Effector memory CD4-positive, alpha-beta T cell (primary cell): Measurements from ENCODE around the gene DIP2C.

Experiments used
- DNase-seq, 3 donors: peaks; one replicate each; pipeline ENCODE4 v3.0.0-alpha.2; 2020
- H3K27ac ChIP-seq: 2 replicates; pipeline ENCODE4 v1.7.0; 2013; ENCODE audit warnings: mild to moderate bottlenecking, low read length, moderate library complexity; ENCODE audit not compliant: insufficient read depth, poor library complexity, severe bottlenecking
- H3K27me3 ChIP-seq: replicated peaks from 2 replicates; pipeline ENCODE4 v1.7.0; 2013; ENCODE audit warnings: mild to moderate bottlenecking, low read length; ENCODE audit not compliant: insufficient read depth, control insufficient read depth, poor library complexity, severe bottlenecking
- H3K36me3 ChIP-seq: 2 replicates; pipeline ENCODE4 v1.7.0; 2013; ENCODE audit warnings: mild to moderate bottlenecking, low read length, moderate library complexity; ENCODE audit not compliant: control insufficient read depth, insufficient read depth
- H3K4me1 ChIP-seq: 2 replicates; pipeline ENCODE4 v1.7.0; 2013; ENCODE audit warnings: low read length, mild to moderate bottlenecking; ENCODE audit not compliant: control insufficient read depth, insufficient read depth, poor library complexity, severe bottlenecking
- H3K4me3 ChIP-seq: 2 replicates; pipeline ENCODE4 v1.7.0; 2013; ENCODE audit warnings: low read length, low read depth, mild to moderate bottlenecking; ENCODE audit not compliant: insufficient read depth, poor library complexity, severe bottlenecking
- H3K9me3 ChIP-seq: 2 replicates; pipeline ENCODE4 v1.7.0; 2013; ENCODE audit warnings: mild to moderate bottlenecking, low read length, moderate library complexity; ENCODE audit not compliant: control insufficient read depth

DIP2C gene

DNA sequence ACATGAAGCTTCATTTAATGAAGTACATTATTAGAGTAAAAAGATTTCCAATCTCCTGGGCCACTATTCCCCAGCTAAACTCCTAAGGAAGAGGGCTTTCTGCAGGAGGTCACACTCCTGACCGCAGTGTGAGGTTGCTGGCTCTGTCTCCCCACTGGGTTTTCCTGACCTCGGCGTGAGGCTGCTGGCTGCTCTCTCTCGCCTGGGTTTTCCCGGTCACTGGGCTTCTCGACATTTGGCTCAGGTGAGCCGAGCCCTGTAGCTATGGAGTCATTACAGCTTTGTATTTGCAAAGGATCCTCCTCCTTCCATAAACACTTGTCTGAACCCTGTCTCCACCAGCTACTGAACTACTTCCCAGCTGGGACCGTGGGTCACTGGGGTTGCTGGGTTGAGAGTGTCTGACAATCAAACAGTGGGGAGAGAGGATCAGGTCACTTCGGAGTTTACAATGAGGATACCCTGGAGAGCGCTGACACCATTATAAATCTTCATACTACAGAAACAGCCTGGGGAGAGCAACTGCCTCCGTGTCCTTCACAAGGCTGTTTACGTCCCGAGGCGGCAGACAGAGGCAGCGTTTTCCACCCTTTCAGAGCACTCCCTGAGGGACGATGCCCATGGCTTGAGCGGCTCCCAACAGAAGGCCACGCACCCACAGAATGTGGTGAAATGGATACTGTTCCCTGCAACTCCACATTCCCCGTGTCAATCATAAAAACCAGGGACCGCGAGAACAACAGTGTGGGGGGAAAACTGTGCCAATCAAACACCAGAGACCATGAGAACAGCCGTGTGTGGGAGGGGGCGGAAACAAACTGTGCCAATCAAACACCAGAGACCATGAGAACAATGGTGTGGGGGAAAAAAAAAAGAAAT, 328.0 kb downstream of the DIP2C start:
- Histone ChIP-seq H3K4me1 (no peaks in the 10 kb centered on the region), H3K4me3 (no peak overlapping the region), H3K9me3 (no peaks in the 10 kb centered on the region), H3K36me3 (no peaks in the 10 kb centered on the region), H3K27me3 (no peaks in the 10 kb centered on the region), H3K27ac (no peak overlapping the region)
- no peak for DNase-seq

DNA sequence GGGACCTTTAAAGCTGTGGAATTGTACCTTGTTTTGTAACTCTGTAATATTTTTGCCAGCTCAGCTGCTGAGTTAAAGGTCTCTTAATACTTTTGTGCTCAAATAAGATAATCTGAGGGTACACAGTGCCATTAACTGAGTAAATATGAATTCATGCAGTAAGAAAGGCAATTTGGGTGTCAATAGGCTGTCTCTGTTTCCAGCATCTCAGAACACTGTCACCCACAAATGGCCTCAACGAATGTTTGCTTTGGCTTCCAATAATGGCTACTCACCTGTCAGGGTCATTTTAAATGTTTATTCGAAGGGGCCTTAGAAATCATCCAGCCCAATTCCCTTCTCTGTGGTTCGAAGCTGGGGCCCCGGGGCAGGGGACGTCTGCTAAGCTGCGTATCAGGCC, 328.8 kb downstream of the DIP2C start:
- Histone ChIP-seq H3K9me3 (no peaks in the 10 kb centered on the region), H3K27ac (no peak overlapping the region), H3K4me3 (no peak overlapping the region), H3K36me3 (no peaks in the 10 kb centered on the region), H3K27me3 (no peaks in the 10 kb centered on the region), H3K4me1 (no peaks in the 10 kb centered on the region)
- DNase-seq, result no peak

DNA sequence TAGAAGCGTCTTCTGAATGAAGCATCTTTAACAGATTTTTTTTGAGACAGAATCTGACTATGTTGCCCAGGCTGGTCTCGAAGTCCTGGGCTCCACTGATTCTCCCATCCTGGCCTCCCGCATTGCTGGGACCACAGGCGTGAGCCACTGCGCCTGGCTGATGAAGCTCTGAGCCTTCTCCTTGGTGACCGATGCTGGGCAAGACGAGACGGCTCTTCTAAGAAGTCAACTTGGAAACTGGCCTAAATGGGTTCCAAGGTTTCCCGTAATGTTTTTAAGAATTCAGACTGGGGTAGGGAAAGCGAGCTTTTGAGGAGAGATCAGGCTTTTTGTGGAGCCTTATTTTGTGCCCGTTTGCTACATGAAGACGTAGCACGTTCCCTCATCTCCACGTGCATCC, 329.7 kb downstream of the DIP2C start:
- DNase-seq, result no peak
- H3K36me3 ChIP-seq, result no peaks in the 10 kb centered on the region
- no peaks in the 10 kb centered on the region for H3K27me3 ChIP-seq
- no peak overlapping the region for H3K4me3 ChIP-seq
- H3K9me3 ChIP-seq, result no peaks in the 10 kb centered on the region
- H3K4me1 ChIP-seq, result no peaks in the 10 kb centered on the region
- no peak overlapping the region for H3K27ac ChIP-seq

DNA sequence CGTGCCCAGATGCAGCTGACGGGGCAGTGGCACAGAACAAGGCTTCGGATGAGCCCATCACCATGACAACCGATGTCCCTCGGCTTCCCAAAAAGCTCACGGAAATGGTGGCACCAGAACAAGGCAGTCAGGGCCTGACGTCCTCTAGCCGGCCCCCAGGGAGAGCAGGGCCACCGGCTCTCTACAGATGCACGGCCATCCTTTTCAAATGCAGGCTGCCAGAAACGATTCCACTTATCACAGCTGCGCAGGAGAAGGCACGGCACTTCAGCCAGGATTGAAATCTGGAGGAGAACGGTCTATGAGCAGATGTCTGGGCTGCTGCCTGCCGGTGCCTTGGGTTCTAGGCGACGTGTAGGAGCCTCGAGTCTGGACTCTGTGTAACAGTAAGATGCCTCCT, 330.4 kb downstream of the DIP2C start:
- H3K36me3 ChIP-seq, result no peaks in the 10 kb centered on the region
- H3K4me1 ChIP-seq, result no peaks in the 10 kb centered on the region
- DNase-seq, result no peak
- no peak overlapping the region for H3K27ac ChIP-seq
- no peak overlapping the region for H3K4me3 ChIP-seq
- no peaks in the 10 kb centered on the region for H3K27me3 ChIP-seq
- H3K9me3 ChIP-seq, result no peaks in the 10 kb centered on the region

DNA sequence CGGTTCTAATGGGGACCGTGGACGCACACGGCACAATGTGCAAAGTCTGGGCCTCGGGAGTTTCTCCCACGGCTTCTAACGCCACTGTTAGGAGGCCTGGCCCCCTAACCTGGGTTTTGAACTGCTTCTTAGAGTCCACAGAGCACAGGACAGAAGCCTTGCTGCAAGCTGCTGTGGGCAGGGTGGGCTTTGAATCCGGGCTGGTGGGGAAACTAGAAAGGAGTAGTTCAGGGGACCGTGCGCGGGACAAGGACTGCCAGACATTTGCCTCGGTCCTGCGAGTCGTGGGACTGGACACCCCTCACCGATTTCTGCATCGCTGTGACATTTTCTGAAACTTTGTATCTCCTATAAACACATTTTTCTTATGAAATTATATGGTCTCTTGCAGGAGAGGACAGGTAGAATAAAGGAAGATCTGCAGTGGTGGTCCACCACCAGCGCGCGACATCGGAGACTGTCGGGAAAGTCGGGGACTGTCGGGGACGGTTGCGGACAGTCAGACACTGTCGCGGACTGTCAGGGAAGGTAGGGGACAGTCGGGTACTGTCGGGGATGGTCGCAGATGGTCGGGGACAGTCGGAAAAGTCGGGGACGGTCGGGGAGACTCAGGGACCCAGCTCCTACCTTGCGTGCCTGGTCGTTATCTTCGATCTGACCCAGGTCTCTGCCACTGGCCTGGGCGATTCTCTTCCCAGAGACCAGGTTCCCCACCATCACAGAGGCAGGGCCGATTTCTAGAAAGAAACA, 332.1 kb downstream of the DIP2C start:
- H3K36me3 ChIP-seq, result no peaks in the 10 kb centered on the region
- H3K4me3 ChIP-seq, result no peak overlapping the region
- H3K27ac ChIP-seq, result no peak overlapping the region
- no peaks in the 10 kb centered on the region for H3K4me1 ChIP-seq
- H3K27me3 ChIP-seq, result no peaks in the 10 kb centered on the region
- no peak for DNase-seq
- H3K9me3 ChIP-seq, result no peaks in the 10 kb centered on the region

DNA sequence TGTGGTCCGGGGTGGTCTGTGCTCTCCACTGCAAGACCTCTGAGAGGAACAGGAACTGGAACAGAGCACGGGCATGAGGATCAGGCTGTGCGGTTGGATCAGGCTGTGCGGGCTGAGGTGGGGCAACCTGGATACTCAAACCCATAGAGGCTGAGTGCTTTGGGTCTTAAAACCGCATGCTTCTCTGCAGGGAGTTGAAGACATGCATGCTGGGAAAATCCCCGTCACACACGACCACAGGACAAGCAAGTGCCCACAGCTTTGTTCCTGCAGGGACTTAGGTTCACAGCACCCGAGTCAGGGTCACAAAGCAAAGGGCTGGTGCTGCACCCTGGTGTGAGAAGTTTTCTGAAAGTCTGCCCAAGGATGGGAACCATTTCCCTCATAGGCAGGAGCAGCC, 333.0 kb downstream of the DIP2C start:
- no peaks in the 10 kb centered on the region for H3K36me3 ChIP-seq
- no peak overlapping the region for H3K27ac ChIP-seq
- no peaks in the 10 kb centered on the region for H3K9me3 ChIP-seq
- no peaks in the 10 kb centered on the region for H3K4me1 ChIP-seq
- no peaks in the 10 kb centered on the region for H3K27me3 ChIP-seq
- no peak for DNase-seq
- H3K4me3 ChIP-seq, result no peak overlapping the region

DNA sequence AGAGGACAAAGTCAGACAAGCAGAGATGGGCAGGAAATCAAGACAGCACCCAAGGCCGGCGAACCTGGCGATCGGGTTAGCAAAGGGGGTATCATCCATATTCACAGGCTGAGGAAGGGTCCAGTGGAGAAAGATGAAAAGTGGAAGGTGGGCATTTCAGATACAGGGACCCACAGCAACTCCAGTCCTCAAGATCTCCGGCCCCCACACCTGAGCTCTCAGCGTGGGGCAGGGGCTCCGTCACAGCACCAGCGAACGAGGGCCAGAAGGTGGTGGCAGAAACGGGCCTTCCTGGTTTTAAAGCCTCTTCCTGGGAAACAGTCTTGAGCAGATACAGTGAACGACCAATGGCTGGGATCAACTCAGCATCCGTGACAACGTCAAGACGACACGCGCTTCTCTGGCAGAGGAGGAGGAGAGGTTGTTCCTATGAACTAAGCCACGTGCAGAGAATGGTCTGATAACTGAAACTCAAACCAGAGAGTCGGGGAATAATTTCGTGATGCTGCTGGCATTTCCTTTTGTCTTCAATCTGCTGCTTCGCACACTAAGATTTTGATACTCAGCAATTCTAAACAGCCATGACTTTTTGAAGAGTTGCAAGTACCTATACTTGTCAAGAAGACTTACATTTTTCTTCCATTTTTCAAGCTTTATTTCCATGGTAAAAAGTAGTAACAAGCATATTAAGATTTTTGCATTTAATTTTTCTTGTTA, 334.4 kb downstream of the DIP2C start:
- no peaks in the 10 kb centered on the region for H3K27me3 ChIP-seq
- no peaks in the 10 kb centered on the region for H3K9me3 ChIP-seq
- no peak for DNase-seq
- no peak overlapping the region for H3K27ac ChIP-seq
- no peak overlapping the region for H3K4me3 ChIP-seq
- no peaks in the 10 kb centered on the region for H3K36me3 ChIP-seq
- H3K4me1 ChIP-seq, result no peaks in the 10 kb centered on the region

DNA sequence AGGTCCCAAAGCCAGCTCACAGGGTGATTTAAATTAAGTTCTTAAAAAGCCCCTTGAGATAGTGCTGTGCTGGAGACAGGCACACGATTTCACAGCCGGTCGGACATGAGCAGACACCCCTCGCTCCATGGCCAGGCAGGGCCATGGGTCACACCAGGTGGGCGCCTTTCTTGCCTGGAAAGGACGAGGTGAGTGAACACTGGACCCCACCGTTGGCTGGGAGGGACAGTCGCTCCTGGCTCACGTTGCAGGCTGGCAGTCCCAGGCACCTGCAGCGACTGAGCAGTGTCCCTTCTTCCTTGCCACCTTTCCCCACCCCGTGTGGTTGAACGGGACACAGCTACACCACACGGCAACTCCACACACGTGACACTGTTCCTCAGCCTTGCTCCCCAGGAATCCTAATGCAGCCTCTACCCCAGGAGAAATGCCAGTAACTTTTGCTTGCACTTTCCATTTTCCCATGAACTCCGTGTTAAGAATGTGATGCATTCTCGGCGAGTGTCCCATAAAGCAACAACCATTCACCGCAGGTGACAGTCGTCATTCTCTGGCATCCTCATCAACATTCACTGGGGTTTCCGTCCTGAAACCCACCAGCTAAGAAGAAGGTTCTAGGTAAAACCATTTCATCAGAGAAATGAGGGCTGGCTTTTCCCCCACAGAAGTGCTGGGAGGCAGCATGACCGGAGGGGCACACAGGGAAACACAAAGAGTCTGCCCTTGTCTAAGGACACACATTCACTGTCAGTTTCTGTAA, 336.8 kb downstream of the DIP2C start:
- Histone ChIP-seq H3K4me1 (no peaks in the 10 kb centered on the region), H3K27ac (no peak overlapping the region), H3K36me3 (no peaks in the 10 kb centered on the region), H3K27me3 (no peaks in the 10 kb centered on the region), H3K9me3 (no peaks in the 10 kb centered on the region), H3K4me3 (no peak overlapping the region)
- no peak for DNase-seq

DNA sequence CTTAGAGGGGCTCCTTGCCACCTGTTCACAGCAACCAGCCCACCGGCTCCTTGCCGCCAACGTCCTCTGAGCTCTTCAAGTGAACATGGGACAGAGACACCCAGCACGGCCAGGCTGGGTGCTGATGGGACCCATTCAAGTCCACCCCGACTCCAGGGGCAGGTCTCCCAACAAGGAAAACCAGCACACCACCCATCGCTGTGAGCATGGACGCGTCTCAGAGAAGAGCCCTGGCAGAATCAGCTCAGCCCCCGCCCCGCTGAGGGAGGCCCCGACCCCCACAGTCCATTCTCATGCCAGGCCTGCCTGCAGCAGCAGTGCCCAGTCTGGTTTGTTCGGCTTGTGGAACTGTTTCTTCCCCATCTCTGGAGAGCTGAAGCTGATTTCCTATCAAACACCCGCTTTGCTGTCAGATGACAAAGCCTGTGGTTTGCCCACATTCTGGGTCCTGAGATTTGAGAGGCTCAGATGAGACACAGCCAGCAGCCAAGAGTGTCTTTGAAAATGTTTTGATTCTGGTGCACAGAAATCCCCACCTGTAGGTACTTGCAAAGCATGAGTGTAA, 337.6 kb downstream of the DIP2C start:
- no peak overlapping the region for H3K4me3 ChIP-seq
- no peaks in the 10 kb centered on the region for H3K9me3 ChIP-seq
- H3K27ac ChIP-seq, result no peak overlapping the region
- no peak for DNase-seq
- H3K4me1 ChIP-seq, result no peaks in the 10 kb centered on the region
- no peaks in the 10 kb centered on the region for H3K36me3 ChIP-seq
- H3K27me3 ChIP-seq, result no peaks in the 10 kb centered on the region
